Measurements from ENCODE around the gene MAPK7.

GRCh38 chr17:19368229-19368628, 10.1 kb upstream of the MAPK7 start:
- TF ChIP-seq CTCF (conservative IDR thresholded peaks at IDR 0.05; ENCODE audit: low read length): no peak
- TF ChIP-seq EZH2phosphoT487 (IDR thresholded peaks at IDR 0.05; ENCODE audit: borderline replicate concordance, low read depth, low read length): no peak
